HepG2 (cell line): ENCODE data around the gene ATP8B4. TPM values are rescaled to one million over a fixed set of nuclear protein-coding genes. Genes with fewer than 3 reads are reported as not detected.

Experiments
- ATAC-seq: fragments of 200-7000 bp; cut with Tn5 transposase; 3 replicates; pipeline ENCODE4 v1.9.1; 2020; ENCODE audit warnings: mild to moderate bottlenecking, moderate library complexity
- BruUV-seq: library from RNA; stranded (reverse); fragments of 400-500 nt; replicated peaks from 2 replicates; lab custom pipeline; 2021; lab: Mats Ljungman, UMichigan
- CTCF ChIA-PET: fragments of 300-600 bp; formaldehyde crosslinking; extraction: SDS; loops from one replicate; lab custom pipeline; 2021; ENCODE audit warnings: low total read pairs, inconsistent platforms, low intra/inter-chr PET ratio; lab: Yijun Ruan, JAX
- POLR2A ChIA-PET: fragments of 350-600 bp; sonication (Branson Sonifier 250); formaldehyde crosslinking; loops from one replicate; lab custom pipeline; 2020; ENCODE audit warnings: antibody characterized with exemption, inconsistent platforms; lab: Yijun Ruan, JAX
- DNase-seq: peaks from one replicate; pipeline ENCODE4 v3.0.0-alpha.2; 2015; ENCODE audit warnings: low spot score
- FAIRE-seq: peaks from 3 replicates; lab custom pipeline; 2011; peaks lifted over from hg19 to GRCh38; lab: Jason Lieb, UNC
- H2AFZ ChIP-seq: one replicate; pipeline ENCODE4 v1.6.1; 2011; ENCODE audit warnings: low read length, inconsistent platforms
- H3K27ac ChIP-seq: fragments of 300-600 bp; 3 replicates; pipeline ENCODE4 v1.8.0; 2011; ENCODE audit warnings: mixed run types, mild to moderate bottlenecking, mixed read lengths, low read length, inconsistent platforms; ENCODE audit not compliant: insufficient read depth; ENCODE audit errors: extremely low read length
- H3K27me3 ChIP-seq, 2 experiments: fragments of 200-600 bp in 1 of 2; 2 replicates in 1 of 2; 3 replicates in 1 of 2; pipeline versions ENCODE4 v1.6.0 to v1.8.0; 2011; ENCODE audit warnings: low read length in 2 of 2, mild to moderate bottlenecking in 2 of 2, moderate library complexity in 2 of 2, inconsistent platforms in 1 of 2; ENCODE audit not compliant: insufficient read depth in 2 of 2, control insufficient read depth in 1 of 2
- H3K36me3 ChIP-seq, 2 experiments: fragments of 200-600 bp in 1 of 2; replicated peaks in 1 of 2; 2 replicates in 1 of 2; 3 replicates in 1 of 2; pipeline versions ENCODE4 v1.5.1 to v1.8.0; 2011; ENCODE audit warnings: low read length in 2 of 2, inconsistent platforms in 1 of 2; ENCODE audit not compliant: insufficient read depth in 2 of 2, control insufficient read depth in 1 of 2
- H3K4me1 ChIP-seq: 2 replicates; pipeline ENCODE4 v1.5.1; 2012; ENCODE audit warnings: low read length, inconsistent platforms; ENCODE audit not compliant: insufficient read depth
- H3K4me2 ChIP-seq: 2 replicates; pipeline ENCODE4 v1.6.0; 2011; ENCODE audit warnings: low read depth, low read length, inconsistent platforms
- H3K4me3 ChIP-seq, 3 experiments: fragments of 200-600 bp in 1 of 3; sonication (generic), shearing (Covaris generic) in 1 of 3; replicated peaks in 1 of 3; 2 replicates each; pipeline ENCODE4 v1.5.1; 2011 to 2016; ENCODE audit warnings: low read length in 3 of 3, inconsistent platforms in 2 of 3, low read depth in 2 of 3, mild to moderate bottlenecking in 2 of 3, control low read depth in 1 of 3, mixed read lengths in 1 of 3; ENCODE audit not compliant: insufficient read depth in 1 of 3
- H3K79me2 ChIP-seq: one replicate; pipeline ENCODE4 v1.6.1; 2011; ENCODE audit warnings: low read length, inconsistent platforms; ENCODE audit not compliant: insufficient read depth
- H3K9ac ChIP-seq: 2 replicates; pipeline ENCODE4 v1.6.0; 2011; ENCODE audit warnings: mild to moderate bottlenecking, low read depth, low read length, inconsistent platforms; ENCODE audit not compliant: insufficient read depth
- H3K9me3 ChIP-seq: 2 replicates; pipeline ENCODE4 v1.5.1; 2012; ENCODE audit warnings: mild to moderate bottlenecking, low read length
- H4K20me1 ChIP-seq: 2 replicates; pipeline ENCODE4 v1.6.0; 2011; ENCODE audit warnings: inconsistent platforms, mild to moderate bottlenecking, low read length, moderate library complexity; ENCODE audit not compliant: insufficient read depth
- HMG20A ChIP-seq: IDR thresholded peaks from 2 replicates; pipeline ENCODE4 v1.6.1; 2016; ENCODE audit warnings: borderline replicate concordance
- RFXANK ChIP-seq: IDR thresholded peaks from 2 replicates; pipeline ENCODE4 v1.6.1; 2016
- YY1 ChIP-seq: IDR thresholded peaks from 2 replicates; pipeline ENCODE4 v1.6.1; 2011; ENCODE audit warnings: low read length, low read depth, moderate library complexity, mild to moderate bottlenecking; ENCODE audit not compliant: insufficient read depth, insufficient replicate concordance
- ZBTB43 ChIP-seq: sonication (generic); formaldehyde crosslinking; conservative IDR thresholded peaks from 2 replicates; pipeline ENCODE4 v1.4.0; 2020; ENCODE audit warnings: missing genetic modification reagents
- ZNF646 ChIP-seq: sonication (generic); formaldehyde crosslinking; IDR thresholded peaks from 2 replicates; pipeline ENCODE4 v1.9.0; 2021; ENCODE audit warnings: mild to moderate bottlenecking, missing genetic modification reagents
- WGBS: methylation state at CpG from one replicate; pipeline ENCODE4 v1.1.6; 2017; ENCODE audit warnings: low lambda C conversion rate; 5-methylcytosine and 5-hydroxymethylcytosine counted together
- in situ Hi-C: cut with HindIII; loops from 2 replicates; pipeline ENCODE4 v1.10.0; 2017; ENCODE audit warnings: low pct_unique_long_range_greater_than_20kb; ENCODE audit not compliant: extremely low pct_ligation_motif_present
- intact Hi-C: fragments of 100-400 bp; cut with micrococcal nuclease; formaldehyde crosslinking; loops from one replicate; pipeline ENCODE4 v1.10.0; 2022; ENCODE audit not compliant: unreplicated experiment
- polyA plus RNA-seq, 8 experiments: library from polyadenylated mRNA; depleted of rRNA in 3 of 8; stranded (reverse) in 7 of 8; unstranded in 1 of 8; fragments of >200 nt; fragmentation: Illumina TruSeq in 4 of 8; extraction: Trizol in 4 of 8; gene quantifications; 2 replicates each; pipeline versions ENCODE4 v1.2.1 to v1.2.3, GENCODE V29; 2011 to 2016; ENCODE audit warnings: low read depth in 4 of 8, missing spikeins in 1 of 8, mixed read lengths in 1 of 8; ENCODE audit not compliant: insufficient read depth in 1 of 8
- total RNA-seq, 5 experiments: library from RNA; depleted of rRNA; stranded (reverse); fragments of >200 nt; fragmentation: Illumina TruSeq; extraction: Trizol; gene quantifications; 2 replicates each; pipeline ENCODE4 v1.2.3, GENCODE V29; 2016; ENCODE audit warnings: low read depth in 1 of 5

Gene ATP8B4
- total and polyA plus RNA-seq, 2 of the 13 experiments (the other 11 are each of a cell fraction or from before 2014, with no cell fraction given), result 0.24 to 0.69 TPM

GRCh38 chr15:50042775-50043174 lies 76.3 kb downstream of the ATP8B4 start:
- H3K4me1 ChIP-seq, result no peaks in the 10 kb centered on the region
- no peaks in the 10 kb centered on the region for H3K27me3 ChIP-seq
- no peak for DNase-seq
- no peak overlapping the region for H3K4me3 ChIP-seq
- BruUV-seq, result no TSS peak
- no peak overlapping the region for H3K9ac ChIP-seq
- H3K36me3 ChIP-seq, result no peaks in the 10 kb centered on the region
- in situ Hi-C loops (no loop called here), intact Hi-C loops (no loop called here)
- no peak overlapping the region for H3K4me2 ChIP-seq
- CTCF ChIA-PET, result no interaction called here
- no peak overlapping the region for H2AFZ ChIP-seq
- no peaks in the 10 kb centered on the region for H4K20me1 ChIP-seq
- ATAC-seq, result no peak
- no peak for FAIRE-seq
- TF ChIP-seq ZNF646 (CRISPR knock-in tag) (no peak), RFXANK (CRISPR knock-in tag) (no peak), YY1 (no peak), HMG20A (CRISPR knock-in tag) (no peak), ZBTB43 (no peak)
- TF ChIP-seq, all 625 proteins: peak for 0
- Histone ChIP-seq H3K79me2 (no peaks in the 10 kb centered on the region), H3K9me3 (peaks cover 9% of the 10 kb centered on the region; the same call in 1 of the 2 replicates), H3K27ac (no peak overlapping the region)
- POLR2A ChIA-PET, result no interaction called here
- WGBS, result 74% methylated on average over 2 of the region's 2 CpGs
